ENCODE measurements around the gene INCA1. TPM values are rescaled to one million over a fixed set of nuclear protein-coding genes. Genes with fewer than 3 reads are reported as not detected.

Gene INCA1
- total RNA-seq, 1 donor = not detected

DNA sequence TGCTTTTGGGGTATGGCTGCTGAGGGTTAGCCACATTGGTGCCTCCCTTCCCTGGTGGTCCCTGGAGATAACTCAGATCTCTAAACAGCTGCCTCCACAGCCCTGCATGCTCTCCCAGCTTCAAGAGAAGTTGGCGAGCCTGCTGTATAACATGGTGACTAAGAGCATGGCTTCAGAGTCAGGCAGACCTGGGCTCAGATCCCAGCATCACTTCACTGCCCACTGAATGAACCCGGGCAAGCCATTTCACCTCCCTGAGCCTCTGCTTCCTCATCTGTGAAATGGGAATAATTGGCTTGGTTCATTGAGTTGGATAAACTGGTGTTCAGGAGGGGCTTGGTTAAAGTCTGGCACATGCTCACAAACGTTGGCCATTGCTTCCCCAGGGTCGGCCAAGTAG lies 17.0 kb upstream of the INCA1 start:
- no peak for DNase-seq (ENCODE audit: low read depth in 2 of 3, low spot score in 2 of 3)

DNA sequence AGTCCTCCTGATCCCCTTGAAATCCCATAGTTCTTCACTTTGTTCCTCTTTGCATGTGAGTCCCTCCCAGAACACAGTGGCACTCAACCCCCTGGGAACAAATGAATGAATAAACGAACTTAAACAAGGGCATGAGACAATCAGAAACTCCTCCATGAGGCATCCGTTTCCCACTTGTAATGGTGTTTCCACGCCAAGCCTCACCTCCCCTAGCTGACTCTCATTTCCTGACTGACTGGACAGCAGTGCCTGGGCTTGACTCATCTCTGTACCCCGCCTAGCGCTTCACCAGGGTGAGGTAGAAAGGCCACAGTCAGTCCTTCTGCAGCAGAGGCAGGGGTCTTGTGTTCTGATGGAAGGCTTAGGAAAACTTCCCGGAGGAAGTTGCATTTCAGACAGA lies 14.6 kb upstream of the INCA1 start:
- DNase-seq (ENCODE audit: low read depth in 2 of 3, low spot score in 2 of 3) = no peak

DNA sequence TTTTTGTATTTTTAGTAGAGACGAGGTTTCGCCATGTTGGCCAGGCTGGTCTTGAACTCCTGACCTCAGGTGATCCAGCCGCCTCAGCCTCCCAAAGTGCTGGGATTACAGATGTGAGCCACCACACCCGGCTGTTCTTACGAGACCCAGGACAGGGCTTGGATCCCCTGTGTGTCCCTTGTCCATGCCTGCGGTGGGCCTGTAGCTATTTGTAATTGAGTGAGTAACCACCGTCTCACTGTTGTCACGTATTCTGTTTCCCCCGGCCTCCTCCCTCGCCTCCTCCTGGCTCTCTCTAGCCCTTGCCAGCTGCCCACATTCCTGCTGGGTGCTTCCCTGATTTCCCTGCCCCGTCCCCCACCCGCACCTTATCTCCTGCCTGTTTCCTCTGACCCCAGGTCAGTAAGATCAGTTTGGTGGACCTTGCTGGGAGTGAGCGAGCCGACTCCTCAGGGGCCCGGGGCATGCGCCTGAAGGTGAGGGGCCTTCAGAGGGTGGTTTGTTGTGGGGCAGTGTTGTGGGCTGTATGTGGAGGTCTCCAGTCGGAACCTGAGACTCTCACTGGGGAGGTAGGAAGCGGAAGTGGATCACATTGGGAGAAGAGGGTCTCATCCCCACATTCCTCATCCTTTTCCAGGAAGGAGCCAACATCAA lies 6.0 kb upstream of the INCA1 start:
- no peak for DNase-seq (ENCODE audit: low read depth in 2 of 3, low spot score in 2 of 3)

DNA sequence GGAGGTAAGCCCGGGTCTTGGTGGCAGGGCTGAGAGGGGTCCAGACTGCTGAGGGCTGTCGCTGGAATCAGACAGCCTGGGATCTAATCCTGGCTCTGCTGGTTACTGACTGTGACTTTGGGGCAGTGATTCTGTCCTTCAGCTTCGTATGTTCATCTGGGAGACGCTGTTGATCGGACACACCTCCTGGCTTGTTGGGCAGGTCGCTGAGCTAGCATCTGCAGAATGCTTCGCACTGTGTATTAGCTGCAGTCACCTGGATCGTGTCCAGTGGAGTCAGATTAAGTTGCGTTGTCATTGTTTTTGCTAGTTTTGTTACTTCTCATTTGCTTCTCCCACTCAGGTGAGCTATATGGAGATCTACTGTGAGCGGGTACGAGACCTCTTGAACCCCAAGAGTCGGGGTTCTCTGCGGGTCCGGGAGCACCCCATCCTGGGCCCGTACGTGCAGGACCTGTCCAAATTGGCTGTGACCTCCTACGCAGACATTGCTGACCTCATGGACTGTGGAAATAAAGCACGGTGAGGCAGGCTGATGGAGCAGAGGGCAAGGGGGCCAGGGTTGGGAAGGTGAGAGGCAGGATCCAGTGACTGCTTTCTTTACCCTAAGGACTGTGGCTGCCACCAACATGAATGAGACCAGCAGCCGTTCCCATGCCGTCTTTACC lies 4.9 kb upstream of the INCA1 start:
- no peak for DNase-seq (ENCODE audit: low read depth in 2 of 3, low spot score in 2 of 3)

DNA sequence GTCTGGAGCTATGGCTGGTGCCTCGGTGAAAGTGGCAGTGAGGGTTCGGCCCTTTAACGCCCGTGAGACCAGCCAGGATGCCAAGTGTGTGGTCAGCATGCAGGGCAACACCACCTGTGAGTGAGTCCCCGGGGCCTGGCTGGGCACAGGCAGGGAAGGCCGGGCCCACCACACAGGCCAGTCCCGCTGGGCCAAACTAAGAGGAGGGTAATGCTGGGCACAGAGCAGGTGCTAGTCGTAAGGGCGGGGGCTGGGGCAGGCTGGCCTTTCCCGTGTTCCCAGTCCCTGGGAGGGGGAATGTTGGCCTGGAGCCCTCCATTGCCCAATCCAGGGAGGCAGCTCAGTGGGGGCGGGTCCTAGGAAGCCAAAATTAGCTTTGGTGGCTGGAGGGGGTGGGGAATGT lies 2.9 kb upstream of the INCA1 start:
- DNase-seq (ENCODE audit: low read depth in 2 of 3, low spot score in 2 of 3) = no peak

DNA sequence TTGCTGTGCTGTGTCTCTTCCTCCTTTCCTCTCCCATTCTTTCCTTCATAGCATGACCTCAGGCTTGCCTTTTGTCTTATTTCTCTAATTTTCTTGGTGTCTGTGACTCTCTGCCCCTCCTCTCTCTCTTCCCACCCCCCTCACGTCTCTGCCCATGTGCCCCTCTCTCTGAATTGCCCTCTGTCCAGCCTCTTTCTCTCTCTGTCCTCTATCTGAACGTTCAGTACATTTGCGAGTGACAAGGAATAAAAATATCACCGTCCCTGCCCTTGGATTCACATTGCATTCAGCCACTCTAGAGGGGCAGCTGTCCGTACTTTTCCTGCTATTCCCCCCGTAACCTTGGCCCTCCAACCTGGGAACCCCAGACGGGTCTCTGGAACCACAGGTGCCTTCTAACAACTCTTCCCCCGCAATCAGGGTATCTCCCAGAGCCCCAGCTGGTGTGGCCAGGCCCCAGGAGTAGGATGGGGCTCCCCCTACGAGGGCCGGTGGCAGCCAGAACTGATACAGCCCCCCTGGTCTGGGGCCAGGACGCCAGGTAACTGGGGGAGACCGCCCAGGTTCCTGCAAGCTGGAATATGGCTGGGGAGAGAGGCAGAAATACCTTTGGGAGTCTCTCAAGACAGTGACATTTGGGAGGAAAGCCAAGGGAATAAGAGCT lies 2.2 kb upstream of the INCA1 start:
- DNase-seq (ENCODE audit: low read depth in 2 of 3, low spot score in 2 of 3) = no peak

DNA sequence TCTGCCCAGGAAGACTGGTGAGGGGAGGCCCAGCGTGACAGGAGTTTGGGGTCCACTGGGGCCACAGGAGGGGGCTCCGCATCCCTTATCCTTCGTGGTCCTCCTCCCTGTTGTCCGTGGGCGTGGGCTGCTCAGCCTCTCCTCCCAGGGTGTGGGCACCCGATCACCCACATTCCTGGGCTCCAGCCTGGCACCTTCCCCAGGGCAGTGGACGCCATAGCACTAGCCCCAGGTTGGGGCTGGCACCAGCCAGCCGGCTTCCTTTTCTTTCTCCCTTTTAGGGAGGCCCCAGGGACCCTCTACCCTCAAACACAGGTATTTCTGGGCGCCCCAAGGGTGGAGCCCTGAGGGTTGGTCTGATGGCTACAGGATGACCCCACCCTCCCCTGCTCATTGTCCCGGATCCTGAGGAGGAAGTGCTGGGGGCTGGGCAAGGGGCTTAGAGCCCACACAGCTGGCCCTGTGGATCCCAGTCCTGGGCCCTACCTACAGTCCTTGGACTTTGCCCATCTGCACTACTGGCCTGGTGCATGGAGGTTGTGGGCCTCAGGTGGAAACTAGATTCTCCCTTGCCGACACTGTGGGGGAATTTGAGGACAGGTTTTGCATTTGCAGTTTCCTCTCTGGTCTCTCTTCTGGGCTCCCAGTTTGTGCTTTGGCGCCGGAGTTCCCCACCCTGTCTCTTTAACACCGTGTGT lies 1.6 kb upstream of the INCA1 start:
- DNase-seq (ENCODE audit: low read depth in 2 of 3, low spot score in 2 of 3) = no peak

DNA sequence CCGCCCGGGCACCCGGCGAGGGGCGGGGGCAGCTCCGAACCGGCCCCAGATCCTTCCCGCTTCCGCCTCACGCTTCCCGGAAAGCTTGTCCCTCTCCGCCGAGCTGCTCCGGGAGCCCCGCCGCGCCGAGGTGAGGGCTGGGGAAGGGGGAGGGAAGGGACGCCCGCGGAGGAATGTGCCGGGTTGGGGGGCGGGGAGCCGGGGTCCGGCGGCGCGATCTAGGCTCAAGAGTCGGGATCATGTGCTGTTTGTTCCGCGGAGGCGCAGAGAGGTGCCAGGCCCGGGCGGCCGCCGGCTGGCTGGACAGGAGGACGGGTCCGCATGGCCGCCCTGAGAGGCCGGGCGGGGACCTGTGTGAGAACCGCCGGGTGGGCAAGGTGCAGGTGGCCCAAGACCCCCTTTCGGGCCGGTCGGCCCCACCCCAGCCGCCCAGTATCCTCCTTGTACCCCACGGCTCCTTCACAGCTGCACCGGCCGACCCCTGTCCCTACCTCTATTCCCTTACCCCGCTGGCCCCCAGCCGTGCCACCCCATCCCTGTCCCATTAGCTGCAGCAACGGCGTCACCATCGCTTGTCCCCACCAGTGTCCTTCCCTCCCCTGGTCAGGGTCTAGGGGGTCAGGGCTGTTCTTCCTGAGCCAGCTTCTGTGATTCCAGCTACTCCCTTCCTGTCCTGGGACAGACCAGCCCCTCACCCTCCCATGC lies 857 bp upstream of the INCA1 start:
- no peak for DNase-seq (ENCODE audit: low read depth in 2 of 3, low spot score in 2 of 3)

DNA sequence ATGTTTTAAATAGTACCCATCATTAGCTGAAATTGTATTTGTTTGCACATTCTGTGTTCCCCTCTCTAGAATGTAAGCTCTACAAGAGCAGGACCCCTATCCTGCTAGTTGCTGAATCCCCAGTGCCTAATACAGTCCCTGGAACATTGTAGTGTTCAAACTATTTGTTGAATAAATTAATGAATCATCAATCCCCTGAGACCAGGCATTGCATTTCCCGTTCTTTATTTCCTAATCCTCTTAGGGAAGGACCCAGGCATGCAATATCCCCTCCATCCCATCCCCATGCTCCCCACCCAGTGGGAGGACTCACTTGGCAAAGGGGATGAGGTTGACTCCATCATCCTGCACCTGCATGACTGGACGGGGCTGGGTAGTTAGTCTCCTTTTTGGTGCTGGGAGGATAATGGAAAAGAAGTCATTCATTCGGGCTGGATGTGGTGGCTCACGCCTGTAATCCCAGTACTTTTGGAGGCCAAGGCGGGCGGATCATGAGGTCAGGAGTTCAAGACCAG lies 3.2 kb downstream of the INCA1 start:
- DNase-seq (ENCODE audit: low read depth in 2 of 3, low spot score in 2 of 3) = no peak

DNA sequence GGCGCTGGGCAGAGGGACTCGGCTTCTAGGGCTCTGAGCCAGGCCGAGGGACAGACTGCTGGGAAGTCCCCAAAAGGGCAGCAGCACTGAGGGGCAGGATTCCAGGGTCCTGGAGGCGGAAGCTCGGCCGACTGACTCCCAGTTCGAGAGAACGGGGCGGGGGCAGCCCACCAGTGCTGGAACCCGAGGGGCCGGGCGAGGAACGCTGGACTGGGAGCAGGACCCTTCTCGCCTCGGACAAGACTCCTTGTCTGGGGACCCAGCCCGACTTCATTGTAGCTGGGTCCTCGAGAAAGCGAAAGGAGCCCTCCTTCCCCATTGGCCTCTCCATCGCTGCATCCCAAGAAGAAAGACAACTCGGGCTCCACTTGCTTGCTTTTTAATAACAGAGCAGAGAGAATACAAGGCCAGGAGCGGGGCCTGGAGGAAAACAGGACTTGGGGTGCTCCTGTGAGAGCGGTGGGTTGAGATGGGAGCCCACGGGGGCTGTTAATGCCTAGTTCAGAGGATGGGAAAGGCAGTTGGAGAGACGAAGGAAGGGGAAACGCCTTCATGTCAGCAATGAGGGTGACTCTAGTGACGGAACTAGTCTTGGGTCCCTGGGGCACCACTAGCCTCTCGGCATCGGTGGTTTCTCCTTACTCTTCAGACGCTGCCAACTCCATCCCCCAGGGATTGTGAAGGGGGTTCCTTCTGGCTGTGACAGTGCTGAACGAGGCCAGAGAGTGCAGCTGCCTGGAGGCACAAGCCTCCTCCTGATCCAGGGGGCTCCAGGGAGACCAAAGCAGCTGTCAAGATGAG lies 9.4 kb downstream of the INCA1 start:
- DNase-seq (ENCODE audit: low read depth in 2 of 3, low spot score in 2 of 3) = peak in 1 of 3 donors; percentile 45

DNA sequence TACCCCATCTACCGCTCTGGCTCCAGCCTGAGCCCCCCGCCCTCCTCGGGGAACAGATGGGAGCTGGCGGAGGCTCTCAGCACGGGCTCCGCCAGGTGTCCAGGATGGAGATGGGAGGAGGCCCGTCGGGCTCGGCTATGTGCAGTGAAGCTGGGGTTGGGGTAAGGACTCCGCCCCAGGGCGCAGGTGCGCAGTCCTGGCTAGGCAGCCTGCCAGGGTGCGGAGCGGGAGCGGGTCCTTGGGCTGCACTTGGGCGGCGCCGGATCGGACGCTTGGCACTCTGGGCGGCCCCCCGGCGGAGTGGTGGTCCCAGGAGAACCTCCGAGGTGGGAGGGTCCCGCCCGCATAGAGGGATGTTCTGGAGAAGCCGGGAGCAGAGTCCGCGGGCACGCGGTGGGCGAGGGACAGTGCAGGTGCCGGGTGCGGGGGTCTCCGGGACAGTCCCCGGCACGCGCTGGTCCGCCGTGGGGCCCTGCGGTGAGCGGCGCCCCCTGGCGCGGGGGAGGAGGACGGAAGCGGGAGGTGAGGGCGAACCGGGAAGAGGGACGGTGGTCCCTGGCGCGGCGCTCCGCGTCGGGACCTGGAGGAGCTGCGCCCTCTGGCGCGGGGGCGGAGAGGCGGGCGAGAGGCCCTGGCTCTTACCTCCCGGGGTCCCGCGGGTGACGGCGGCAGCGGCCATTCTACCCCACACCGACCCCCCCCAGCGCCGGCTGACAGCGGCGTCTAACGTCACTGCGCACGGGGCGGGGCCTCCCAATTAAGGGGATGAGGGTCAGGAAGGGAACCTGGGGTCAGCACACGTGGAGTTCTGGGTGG lies 10.2 kb downstream of the INCA1 start, which contains the start of gene CAMTA2:
TSS of gene CAMTA2 (minus strand) at position 725 of the 816 bp plus-strand sequence. CDS start 1,453 bp downstream, outside the sequence.
- DNase-seq (ENCODE audit: low read depth in 2 of 3, low spot score in 2 of 3) = peak; percentile 75 to 84 (median 82)

DNA sequence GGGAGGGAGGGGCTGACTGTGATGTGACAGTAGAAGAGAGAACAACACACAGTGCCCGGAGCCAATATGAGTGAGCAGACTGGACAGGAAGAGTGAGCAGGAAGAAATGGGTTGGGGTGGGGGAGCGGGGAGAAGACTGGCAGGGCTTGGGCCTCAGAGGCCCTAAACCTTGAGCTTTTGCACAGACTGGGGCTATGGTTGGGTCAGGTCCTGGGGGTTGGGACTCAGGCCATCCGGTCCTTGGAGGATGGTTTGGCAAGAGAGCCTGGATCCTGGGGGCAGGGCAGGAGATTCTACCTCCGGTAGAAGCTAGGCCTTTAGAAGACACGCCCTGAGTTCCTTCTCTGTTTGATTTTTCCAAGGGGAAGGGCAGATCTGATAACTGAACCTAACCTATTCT lies 10.9 kb downstream of the INCA1 start:
- no peak for DNase-seq (ENCODE audit: low read depth in 2 of 3, low spot score in 2 of 3)

DNA sequence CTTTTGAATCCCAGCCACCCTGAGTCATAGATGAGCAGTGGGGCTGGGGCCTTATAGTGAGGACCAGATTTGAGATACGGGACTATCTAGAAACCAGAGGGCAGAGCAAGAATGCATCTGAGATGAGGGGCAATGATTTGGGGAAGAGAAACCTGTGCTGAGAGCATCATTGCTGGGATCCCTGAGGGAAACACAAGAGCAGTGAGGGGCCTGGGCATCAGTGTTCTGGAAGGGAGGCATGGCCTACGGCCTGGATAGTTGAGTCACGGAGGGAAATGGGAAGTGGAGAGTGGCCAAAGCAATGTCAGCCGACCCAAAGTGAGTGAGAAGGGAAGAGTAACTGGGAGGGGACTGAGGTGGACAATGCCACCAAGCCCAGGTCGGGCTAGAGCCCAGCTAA lies 15.0 kb downstream of the INCA1 start:
- no peak for DNase-seq (ENCODE audit: low read depth in 2 of 3, low spot score in 2 of 3)

DNA sequence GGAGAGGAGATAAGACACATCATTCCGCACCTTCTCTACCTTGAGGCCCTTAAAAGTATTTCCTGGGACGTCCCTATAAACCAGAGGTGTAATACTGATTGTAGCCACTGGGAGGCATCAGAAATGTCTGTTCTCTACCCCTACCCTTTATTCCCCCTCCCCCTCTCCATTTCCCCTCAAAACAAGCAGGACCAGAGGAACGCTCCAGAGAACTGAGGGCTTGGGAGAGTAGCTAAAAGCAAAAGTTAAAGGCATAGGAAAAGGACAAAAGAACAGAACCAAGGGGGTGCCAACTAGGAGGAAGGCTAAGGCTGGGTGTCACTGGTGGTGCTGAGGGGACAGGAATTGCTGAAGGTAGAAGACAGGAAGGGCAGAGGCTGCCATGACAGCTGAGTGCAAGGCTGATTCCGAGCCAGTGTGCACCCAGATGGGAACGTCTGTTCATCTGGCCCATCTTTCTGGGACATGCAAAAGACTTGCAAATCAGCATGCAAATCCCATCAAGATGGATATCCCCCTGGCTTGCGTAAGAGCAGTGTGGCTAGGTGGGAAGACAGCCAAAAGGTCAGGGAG lies 16.6 kb downstream of the INCA1 start:
- DNase-seq (ENCODE audit: low read depth in 2 of 3, low spot score in 2 of 3) = peak in 2 of 3 donors; percentile 63 to 79

DNA sequence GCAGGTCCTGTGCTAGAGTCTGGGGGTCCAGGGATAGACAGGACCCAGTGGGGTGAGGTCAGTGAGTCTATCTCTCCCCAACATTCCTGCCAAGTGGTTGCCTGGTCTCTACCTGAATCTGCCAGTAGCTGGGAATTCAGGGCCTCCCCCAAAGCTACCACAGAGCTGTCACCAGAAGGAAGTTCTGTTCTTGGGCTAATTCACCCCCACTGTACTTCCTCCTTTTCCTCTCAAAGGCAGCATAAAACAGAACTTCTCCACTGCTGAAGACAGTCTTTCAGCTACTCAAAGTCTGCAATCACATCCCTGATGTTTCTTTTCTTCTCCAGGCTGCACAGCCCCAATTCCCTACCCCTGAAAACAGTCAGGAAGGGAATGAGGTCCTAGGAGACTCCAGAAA lies 18.6 kb downstream of the INCA1 start:
- DNase-seq (ENCODE audit: low read depth in 2 of 3, low spot score in 2 of 3) = peak in 2 of 3 donors; percentile 61 to 68

DNA sequence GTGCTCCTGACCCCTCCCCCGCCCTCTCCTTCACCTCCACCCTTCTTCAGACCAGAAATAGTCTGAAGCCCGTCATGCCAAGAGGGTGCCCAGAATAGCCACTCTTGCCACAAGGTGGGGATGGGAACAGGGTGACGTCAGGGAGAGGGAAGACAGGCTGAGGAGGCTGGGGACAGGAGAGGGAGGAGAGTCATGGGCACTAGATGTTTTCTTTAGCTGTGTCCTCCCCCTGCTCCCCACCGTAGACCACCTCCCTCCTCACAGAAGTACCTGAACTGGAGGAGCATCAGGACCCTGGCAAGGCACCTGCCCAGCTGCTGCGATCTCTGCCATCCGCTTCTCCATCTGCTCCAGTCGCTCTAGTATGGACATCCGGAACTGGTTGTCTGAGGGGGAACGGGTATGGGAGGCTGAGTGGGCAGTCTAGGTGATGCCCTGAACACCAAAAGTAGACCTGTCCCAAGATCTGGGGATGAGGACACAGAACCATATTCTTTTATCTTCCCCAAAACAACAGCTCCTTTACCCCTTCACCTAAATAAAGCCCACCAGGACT lies 23.1 kb downstream of the INCA1 start:
- no peak for DNase-seq (ENCODE audit: low read depth in 2 of 3, low spot score in 2 of 3)

DNA sequence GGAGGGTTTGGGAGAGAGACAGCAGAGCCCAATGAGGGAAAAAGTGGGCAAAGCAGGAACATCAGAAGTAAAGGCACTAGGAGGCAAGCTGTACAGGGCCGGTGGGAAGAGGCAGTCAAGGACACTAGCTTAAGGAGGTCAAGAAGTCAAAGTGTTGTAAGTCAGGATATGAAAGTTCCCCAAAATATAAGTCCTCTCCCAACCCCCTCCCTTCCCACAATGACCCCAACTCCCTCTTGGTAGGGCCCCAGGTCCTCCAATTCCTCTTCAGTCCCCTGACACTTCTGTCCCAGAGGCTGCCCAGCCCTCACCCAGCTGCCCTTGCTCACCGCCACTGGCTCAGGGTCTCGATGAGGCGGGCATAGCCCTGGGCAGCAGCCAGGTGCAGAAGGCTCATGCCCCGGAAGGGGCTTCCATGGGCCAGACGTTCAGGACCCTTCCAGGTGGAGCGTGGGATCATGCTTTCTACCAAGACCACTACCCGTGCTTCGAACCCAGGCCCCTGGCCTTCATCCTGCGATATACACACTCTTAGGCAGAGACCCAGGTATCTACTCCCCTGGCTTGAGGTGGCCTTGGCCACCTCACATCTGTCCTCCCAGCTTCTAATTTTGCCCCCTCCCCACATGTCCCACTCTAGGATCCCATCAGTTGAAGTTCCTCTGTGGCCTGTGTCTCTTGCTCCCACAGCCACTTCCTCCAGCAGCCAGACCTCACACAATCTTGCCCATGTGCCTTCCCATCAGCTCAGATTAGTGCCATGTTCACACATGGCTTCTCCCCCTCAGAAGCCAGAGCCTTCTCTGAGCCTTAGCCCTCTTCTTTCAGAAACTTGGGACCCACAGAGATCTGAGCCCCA lies 23.8 kb downstream of the INCA1 start:
- no peak for DNase-seq (ENCODE audit: low read depth in 2 of 3, low spot score in 2 of 3)

Measured in hematopoietic multipotent progenitor cell (in vitro differentiated cells).